ENCODE data around the gene TFAP2E. TPM values are rescaled to one million over a fixed set of nuclear protein-coding genes. Genes with fewer than 3 reads are reported as not detected.

The TFAP2E gene
- total RNA-seq, 1 experiment from 2014 or later: 0.94 TPM

GRCh38 chr1:35561972-35562680, 11.0 kb upstream of the TFAP2E start:
- H3K4me3 ChIP-seq (ENCODE audit: insufficient read depth, low read depth, low read length): no peak overlapping the region
- peaks cover 14% of the 10 kb centered on the region for H3K36me3 ChIP-seq (replicated peaks; ENCODE audit: control insufficient read depth, insufficient read depth, low read length)
- peak; percentile 11 for DNase-seq
- H3K27me3 ChIP-seq (ENCODE audit: control insufficient read depth, insufficient read depth, low read length): no peaks in the 10 kb centered on the region

GRCh38 chr1:35563166-35563565, 9.9 kb upstream of the TFAP2E start:
- Histone ChIP-seq H3K4me3 (ENCODE audit: insufficient read depth, low read depth, low read length) (no peak overlapping the region), H3K27me3 (ENCODE audit: control insufficient read depth, insufficient read depth, low read length) (no peaks in the 10 kb centered on the region), H3K36me3 (replicated peaks; ENCODE audit: control insufficient read depth, insufficient read depth, low read length) (peaks cover 14% of the 10 kb centered on the region)
- DNase-seq: peak; percentile 12

GRCh38 chr1:35564037-35564883, 8.9 kb upstream of the TFAP2E start:
- DNase-seq: peak; percentile 93
- Histone ChIP-seq H3K4me3 (ENCODE audit: insufficient read depth, low read depth, low read length) (no peak overlapping the region), H3K27me3 (ENCODE audit: control insufficient read depth, insufficient read depth, low read length) (peaks cover 2% of the 10 kb centered on the region), H3K36me3 (replicated peaks; ENCODE audit: control insufficient read depth, insufficient read depth, low read length) (peaks cover 14% of the 10 kb centered on the region)

GRCh38 chr1:35564884-35565741, 8.0 kb upstream of the TFAP2E start:
- Histone ChIP-seq H3K27me3 (ENCODE audit: control insufficient read depth, insufficient read depth, low read length) (peaks cover 6% of the 10 kb centered on the region), H3K4me3 (ENCODE audit: insufficient read depth, low read depth, low read length) (no peak overlapping the region), H3K36me3 (replicated peaks; ENCODE audit: control insufficient read depth, insufficient read depth, low read length) (peaks cover 14% of the 10 kb centered on the region)
- peak; percentile 45 for DNase-seq

- H3K4me3 ChIP-seq (ENCODE audit: insufficient read depth, low read depth, low read length): no peak overlapping the region
- peak; percentile 37 for DNase-seq
- H3K36me3 ChIP-seq (replicated peaks; ENCODE audit: control insufficient read depth, insufficient read depth, low read length): peaks cover 14% of the 10 kb centered on the region
- H3K27me3 ChIP-seq (ENCODE audit: control insufficient read depth, insufficient read depth, low read length): peaks cover 10% of the 10 kb centered on the region
Observed at GRCh38 chr1:35565742-35566133, 7.4 kb upstream of the TFAP2E start.

GRCh38 chr1:35567947-35568558, 5.1 kb upstream of the TFAP2E start:
- Histone ChIP-seq H3K4me3 (ENCODE audit: insufficient read depth, low read depth, low read length) (no peak overlapping the region), H3K27me3 (ENCODE audit: control insufficient read depth, insufficient read depth, low read length) (peaks cover 31% of the 10 kb centered on the region)

GRCh38 chr1:35568975-35569395, 4.1 kb upstream of the TFAP2E start:
- no peak overlapping the region for H3K4me3 ChIP-seq (ENCODE audit: insufficient read depth, low read depth, low read length)
- peaks cover 5% of the 10 kb centered on the region for H3K36me3 ChIP-seq (replicated peaks; ENCODE audit: control insufficient read depth, insufficient read depth, low read length)
- peak; percentile 90 for DNase-seq
- peaks cover 41% of the 10 kb centered on the region for H3K27me3 ChIP-seq (ENCODE audit: control insufficient read depth, insufficient read depth, low read length)

More at GRCh38 chr1:35567947-35568558, 5.1 kb upstream of the TFAP2E start:
- peaks cover 5% of the 10 kb centered on the region for H3K36me3 ChIP-seq (replicated peaks; ENCODE audit: control insufficient read depth, insufficient read depth, low read length)
- peak; percentile 28 for DNase-seq

- Histone ChIP-seq H3K27me3 (ENCODE audit: control insufficient read depth, insufficient read depth, low read length) (peaks cover 50% of the 10 kb centered on the region), H3K36me3 (replicated peaks; ENCODE audit: control insufficient read depth, insufficient read depth, low read length) (peaks cover 3% of the 10 kb centered on the region), H3K4me3 (ENCODE audit: insufficient read depth, low read depth, low read length) (no peak overlapping the region)
- DNase-seq: no peak
Observed at GRCh38 chr1:35569936-35570335, 3.2 kb upstream of the TFAP2E start.

- Histone ChIP-seq H3K27me3 (ENCODE audit: control insufficient read depth, insufficient read depth, low read length) (peaks cover 57% of the 10 kb centered on the region), H3K36me3 (replicated peaks; ENCODE audit: control insufficient read depth, insufficient read depth, low read length) (0 out of 2 replicates have a peak, but pooled peaks cover 1% of the 10 kb centered on the region), H3K4me3 (ENCODE audit: insufficient read depth, low read depth, low read length) (no peak overlapping the region)
- no peak for DNase-seq
Observed at GRCh38 chr1:35570589-35571137, 2.5 kb upstream of the TFAP2E start.

GRCh38 chr1:35571263-35571662, 1.9 kb upstream of the TFAP2E start:
- DNase-seq: peak; percentile 21
- H3K36me3 ChIP-seq (replicated peaks; ENCODE audit: control insufficient read depth, insufficient read depth, low read length): 0 out of 2 replicates have a peak, but pooled peaks cover 1% of the 10 kb centered on the region
- peaks cover 63% of the 10 kb centered on the region for H3K27me3 ChIP-seq (ENCODE audit: control insufficient read depth, insufficient read depth, low read length)
- no peak overlapping the region for H3K4me3 ChIP-seq (ENCODE audit: insufficient read depth, low read depth, low read length)

GRCh38 chr1:35572296-35572695, 818 bp upstream of the TFAP2E start:
- H3K27me3 ChIP-seq (ENCODE audit: control insufficient read depth, insufficient read depth, low read length): peaks cover 73% of the 10 kb centered on the region

GRCh38 chr1:35574125-35574654, 1.1 kb downstream of the TFAP2E start:
- Histone ChIP-seq H3K27me3 (ENCODE audit: control insufficient read depth, insufficient read depth, low read length) (peaks cover 86% of the 10 kb centered on the region), H3K36me3 (replicated peaks; ENCODE audit: control insufficient read depth, insufficient read depth, low read length) (no peaks in the 10 kb centered on the region), H3K4me3 (ENCODE audit: insufficient read depth, low read depth, low read length) (peak overlapping the region; percentile 70)
- peak; percentile 76 for DNase-seq

More at GRCh38 chr1:35572296-35572695, 818 bp upstream of the TFAP2E start:
- no peak overlapping the region for H3K4me3 ChIP-seq (ENCODE audit: insufficient read depth, low read depth, low read length)
- H3K36me3 ChIP-seq (replicated peaks; ENCODE audit: control insufficient read depth, insufficient read depth, low read length): no peaks in the 10 kb centered on the region
- peak; percentile 39 for DNase-seq

GRCh38 chr1:35574655-35575415, 1.7 kb downstream of the TFAP2E start:
- DNase-seq: peak; percentile 76
- peaks cover 84% of the 10 kb centered on the region for H3K27me3 ChIP-seq (ENCODE audit: control insufficient read depth, insufficient read depth, low read length)
- H3K36me3 ChIP-seq (replicated peaks; ENCODE audit: control insufficient read depth, insufficient read depth, low read length): no peaks in the 10 kb centered on the region
- H3K4me3 ChIP-seq (ENCODE audit: insufficient read depth, low read depth, low read length): no peak overlapping the region; the same call in 1 of the 2 replicates
